Skeletal muscle tissue (tissue), 4 donors: ENCODE results near the gene VPS37C. TPM values are rescaled to one million over a fixed set of nuclear protein-coding genes. Genes with fewer than 3 reads are reported as not detected.
"Not testable (repeated sequence)": the region's sequence is repeated elsewhere in the genome, so short reads cannot be mapped to it uniquely, and the experiment has no call there.

Experiments
- H3K27ac ChIP-seq: one replicate; pipeline ENCODE4 v1.7.0; 2013; ENCODE audit warnings: mild to moderate bottlenecking, low read depth, low read length, inconsistent platforms
- H3K27me3 ChIP-seq, 3 donors: one replicate each; pipeline ENCODE4 v1.7.0; 2013; ENCODE audit warnings: low read length in 3 of 3; ENCODE audit not compliant: control insufficient read depth in 3 of 3, insufficient read depth in 3 of 3
- H3K36me3 ChIP-seq, 3 donors: one replicate each; pipeline ENCODE4 v1.7.0; 2013; ENCODE audit warnings: low read length in 3 of 3; ENCODE audit not compliant: control insufficient read depth in 3 of 3, insufficient read depth in 3 of 3
- H3K4me1 ChIP-seq, 3 donors: one replicate each; pipeline ENCODE4 v1.7.0; 2013; ENCODE audit warnings: low read length in 3 of 3, mild to moderate bottlenecking in 3 of 3; ENCODE audit not compliant: control insufficient read depth in 3 of 3, insufficient read depth in 3 of 3
- H3K4me3 ChIP-seq, 3 donors: one replicate each; pipeline ENCODE4 v1.7.0; 2013; ENCODE audit warnings: low read length in 3 of 3
- H3K9ac ChIP-seq, 3 donors: one replicate each; pipeline ENCODE4 v1.7.0; 2013; ENCODE audit warnings: low read length in 3 of 3, mild to moderate bottlenecking in 3 of 3, moderate library complexity in 2 of 3, low read depth in 1 of 3
- H3K9me3 ChIP-seq, 3 donors: one replicate each; pipeline ENCODE4 v1.7.0; 2013; ENCODE audit warnings: low read length in 3 of 3; ENCODE audit not compliant: control insufficient read depth in 3 of 3
- total RNA-seq: library from RNA; depleted of rRNA; stranded (reverse); fragments of >200 nt; gene quantifications from one replicate; pipeline ENCODE4 v1.2.3, GENCODE V29; 2014
- donor health status: Osteomylitis.

The VPS37C gene
- total RNA-seq, result 5.7 TPM

DNA sequence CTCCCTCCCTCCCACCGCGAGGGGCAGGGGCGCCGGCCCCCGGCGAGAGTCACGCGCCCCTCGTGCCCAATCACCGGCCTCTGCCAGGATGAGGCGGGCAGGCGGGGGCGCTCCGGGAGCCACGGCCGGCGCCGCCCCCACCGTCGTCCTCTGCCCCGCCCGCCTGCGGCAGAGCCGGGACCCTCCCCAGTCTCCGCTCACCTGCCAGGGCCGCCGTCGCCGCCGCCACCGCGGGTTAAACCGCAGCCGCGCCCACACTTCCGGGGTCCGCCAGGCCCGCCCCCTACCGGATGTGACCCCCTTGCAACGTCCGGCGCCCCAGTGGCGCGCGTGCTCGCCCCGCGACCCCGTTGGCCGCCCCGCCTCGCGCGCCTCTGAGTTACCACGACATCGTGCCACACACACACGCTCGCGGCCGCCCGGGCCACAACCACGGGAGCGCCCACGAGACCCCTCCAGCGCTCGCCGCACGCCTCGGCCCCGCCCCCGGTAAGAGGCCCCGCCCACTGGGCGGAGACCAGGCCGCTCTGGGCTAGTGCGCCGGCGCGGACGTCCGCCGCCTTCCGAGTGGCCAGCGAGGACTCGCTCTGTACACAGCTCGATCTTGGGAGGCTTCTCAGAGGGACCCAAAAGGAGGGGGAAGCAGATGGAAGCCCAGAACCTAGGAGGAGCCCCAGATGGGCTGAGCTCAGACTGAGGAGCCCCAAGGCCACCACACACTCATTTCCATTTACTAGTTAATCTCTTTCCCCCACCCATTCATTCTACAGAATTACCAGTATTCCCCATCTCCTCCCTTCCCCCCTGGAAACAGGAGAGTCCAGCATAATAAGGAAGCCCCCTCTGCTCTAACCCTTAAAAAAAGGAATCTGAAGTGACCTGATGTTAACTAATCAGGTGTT lies at the start of gene VPS37C:
VPS37C (minus strand) TSS at position 237 of the 902 bp plus-strand sequence. CDS start 22,597 bp downstream, outside the sequence.
- Histone ChIP-seq H3K27me3 (no peaks in the 10 kb centered on the region), H3K4me1 (peaks cover 22 to 31% (median 25%) of the 10 kb centered on the region in 3 donors), H3K27ac (peak within 1 kb of the TSS; percentile 91), H3K36me3 (no peaks in the 10 kb centered on the region), H3K9ac (peak within 1 kb of the TSS; percentile 67 to 87 (median 78)), H3K4me3 (peak within 1 kb of the TSS; percentile 88 to 94 (median 89)), H3K9me3 (no peaks in the 10 kb centered on the region)

- H3K9me3 ChIP-seq, H3K27me3 ChIP-seq: not testable (repeated sequence)
These were observed 49.4 kb upstream of the VPS37C start for GRCh38 chr11:61210629-61211028.

GRCh38 chr11:61207636-61208310 lies 46.5 kb upstream of the VPS37C start:
- not testable (repeated sequence) for H3K36me3 ChIP-seq, H3K9ac ChIP-seq, H3K27me3 ChIP-seq, H3K9me3 ChIP-seq, H3K4me3 ChIP-seq, H3K27ac ChIP-seq, H3K4me1 ChIP-seq

More at GRCh38 chr11:61210629-61211028, 49.4 kb upstream of the VPS37C start:
- H3K36me3 ChIP-seq, H3K4me1 ChIP-seq, H3K27ac ChIP-seq, H3K9ac ChIP-seq, H3K4me3 ChIP-seq: not testable (repeated sequence)

DNA sequence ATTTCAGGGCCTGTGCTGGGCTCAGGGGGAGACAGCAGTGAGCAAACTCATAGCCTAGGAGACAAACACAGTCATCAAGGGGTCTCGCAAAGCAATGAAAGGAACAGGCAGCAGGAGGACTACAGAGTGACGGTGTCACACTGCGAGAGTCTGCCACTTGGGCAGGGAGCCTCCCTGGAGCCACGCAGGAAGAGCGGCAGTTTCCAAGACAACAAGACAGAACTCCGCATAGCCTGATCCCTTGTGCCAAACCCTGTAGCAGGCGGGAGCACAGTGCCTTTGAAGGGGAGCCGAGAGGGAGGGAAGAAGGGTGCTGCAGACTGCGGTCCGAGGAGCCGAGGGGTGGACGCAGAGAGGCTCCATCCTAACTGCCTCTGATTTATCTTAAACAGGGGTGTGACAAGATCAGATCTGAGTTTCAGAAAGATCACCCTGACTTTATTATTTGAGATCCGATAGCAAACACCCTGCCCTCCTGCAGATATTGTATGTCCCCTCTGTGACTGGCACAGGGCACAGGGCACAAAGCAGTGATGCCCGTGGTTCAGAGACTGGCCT lies 43.4 kb upstream of the VPS37C start:
- H3K36me3 ChIP-seq, H3K9me3 ChIP-seq, H3K27ac ChIP-seq, H3K9ac ChIP-seq, H3K27me3 ChIP-seq, H3K4me3 ChIP-seq, H3K4me1 ChIP-seq: not testable (repeated sequence)

DNA sequence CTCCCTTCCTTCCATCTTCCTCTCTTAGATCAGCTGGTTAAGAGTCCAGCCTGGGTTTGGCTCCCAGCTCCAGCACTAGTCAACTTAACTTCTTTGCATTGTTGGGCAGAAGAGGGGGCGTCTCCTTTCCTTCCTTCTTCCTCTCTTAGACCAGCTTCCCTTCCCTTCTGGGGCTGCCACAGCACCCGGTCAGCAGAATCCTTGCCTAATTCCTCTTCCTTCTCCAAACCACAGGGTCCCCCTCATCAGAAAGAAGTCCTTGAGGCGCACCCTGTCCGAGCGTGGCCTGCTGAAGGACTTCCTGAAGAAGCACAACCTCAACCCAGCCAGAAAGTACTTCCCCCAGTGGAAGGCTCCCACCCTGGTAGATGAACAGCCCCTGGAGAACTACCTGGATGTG lies 42.6 kb upstream of the VPS37C start:
- H3K9ac ChIP-seq, H3K4me3 ChIP-seq, H3K9me3 ChIP-seq, H3K27ac ChIP-seq, H3K27me3 ChIP-seq, H3K4me1 ChIP-seq, H3K36me3 ChIP-seq: not testable (repeated sequence)

DNA sequence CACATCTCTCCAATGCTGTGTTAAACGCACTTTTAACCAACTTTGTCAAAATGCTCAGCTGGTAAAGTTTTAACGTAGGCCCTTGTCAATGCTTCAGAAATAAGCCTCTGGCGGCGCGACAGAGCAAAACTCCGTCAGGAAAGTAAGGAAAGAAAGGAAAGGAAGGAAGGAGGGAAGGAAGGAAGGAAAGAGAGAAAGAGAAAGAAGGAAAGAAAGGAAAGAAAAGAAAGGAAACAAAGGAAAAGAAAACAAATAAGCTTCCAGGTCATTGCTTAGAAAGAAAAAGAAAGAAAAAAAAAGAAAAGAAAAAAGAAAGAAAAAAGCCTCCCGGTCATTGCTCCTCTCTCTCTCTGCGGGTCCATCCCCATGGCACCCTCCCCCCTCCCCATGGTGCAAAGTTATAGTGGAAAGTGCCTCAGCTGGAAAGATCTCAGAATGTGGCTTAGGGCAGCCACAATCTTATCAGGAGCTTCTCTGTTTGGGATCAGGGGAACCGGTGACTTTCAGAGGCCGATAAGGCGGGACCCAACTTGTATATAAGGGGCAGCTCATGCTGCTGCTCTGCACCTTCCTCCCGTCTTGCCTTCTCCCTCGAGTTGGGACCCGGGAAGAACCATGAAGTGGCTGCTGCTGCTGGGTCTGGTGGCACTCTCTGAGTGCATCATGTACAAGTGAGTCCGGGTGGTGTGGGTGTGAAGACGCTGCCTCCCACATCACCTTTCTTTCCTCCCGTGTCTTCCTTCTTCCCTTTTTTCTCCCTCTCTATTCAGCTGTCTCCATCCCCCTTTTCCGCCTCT lies 41.9 kb upstream of the VPS37C start, which contains the start of gene PGA3:
PGA3 (plus strand) TSS at position 566 of the 797 bp plus-strand sequence; CDS start at position 616, 50 bp downstream.
- H3K4me3 ChIP-seq, H3K9ac ChIP-seq, H3K27me3 ChIP-seq, H3K27ac ChIP-seq, H3K36me3 ChIP-seq, H3K4me1 ChIP-seq, H3K9me3 ChIP-seq: not testable (repeated sequence)

DNA sequence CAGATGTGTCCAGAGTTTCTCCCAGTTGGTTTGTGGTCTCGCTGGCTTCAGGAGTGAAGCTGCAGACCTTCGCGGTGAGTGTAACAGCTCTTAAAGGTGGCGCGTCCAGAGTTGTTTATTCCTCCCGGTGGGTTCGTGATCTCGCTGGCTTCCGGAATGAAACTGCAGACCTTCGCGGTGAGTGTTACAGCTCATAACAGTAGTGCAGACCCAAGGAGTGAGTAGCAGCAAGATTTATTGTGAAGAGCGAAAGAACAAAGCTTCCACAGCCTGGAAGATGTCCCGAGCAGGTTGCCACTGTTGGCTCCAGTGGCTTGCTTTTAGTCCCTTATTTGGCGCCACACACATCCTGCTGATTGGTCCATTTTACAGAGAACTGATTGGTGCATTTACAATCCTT lies 40.2 kb upstream of the VPS37C start:
- Histone ChIP-seq H3K9ac (no peak overlapping the region), H3K9me3 (peaks cover 2 to 6% (median 5%) of the 10 kb centered on the region in 3 donors), H3K27ac (no peak overlapping the region), H3K4me1 (no peaks in the 10 kb centered on the region), H3K4me3 (no peak overlapping the region), H3K36me3 (no peaks in the 10 kb centered on the region), H3K27me3 (peaks cover 0 to 3% (median 3%) of the 10 kb centered on the region in 3 donors)

GRCh38 chr11:61198948-61199523 lies 37.8 kb upstream of the VPS37C start:
- Histone ChIP-seq H3K4me3 (no peak overlapping the region), H3K27ac (no peak overlapping the region), H3K9ac (no peak overlapping the region), H3K36me3 (no peaks in the 10 kb centered on the region), H3K4me1 (no peaks in the 10 kb centered on the region), H3K27me3 (peaks cover 0 to 3% (median 0%) of the 10 kb centered on the region in 3 donors), H3K9me3 (peaks cover 2 to 6% (median 5%) of the 10 kb centered on the region in 3 donors)

DNA sequence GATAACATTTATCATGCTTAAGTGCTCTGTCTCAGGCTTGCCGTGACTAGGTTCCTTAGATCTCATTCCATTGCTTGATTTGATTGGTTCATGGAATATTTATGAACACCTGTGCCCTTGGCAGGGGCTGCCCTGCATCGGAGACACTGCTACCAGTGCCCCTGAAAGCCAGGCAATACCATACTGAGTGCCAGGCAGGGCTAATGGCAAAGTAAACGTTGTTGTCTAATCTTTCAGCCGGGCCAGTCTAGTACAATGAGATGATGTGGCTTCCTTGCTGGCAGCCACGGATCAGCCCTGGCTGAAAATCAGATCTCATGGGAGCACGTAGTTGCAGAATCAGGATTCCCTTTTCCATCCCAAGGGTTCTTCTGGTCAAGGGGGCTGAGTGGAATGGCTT lies 37.1 kb upstream of the VPS37C start:
- Histone ChIP-seq H3K9ac (no peak overlapping the region), H3K27me3 (peaks cover 0 to 3% (median 0%) of the 10 kb centered on the region in 3 donors), H3K36me3 (no peaks in the 10 kb centered on the region), H3K9me3 (peaks cover 2 to 6% (median 5%) of the 10 kb centered on the region in 3 donors), H3K4me1 (no peaks in the 10 kb centered on the region), H3K27ac (no peak overlapping the region), H3K4me3 (no peak overlapping the region)
